PFSK-1 (cell line): ENCODE data around the gene HP1BP3. TPM values are rescaled to one million over a fixed set of nuclear protein-coding genes. Genes with fewer than 3 reads are reported as not detected.

Experiments
- FOXP2 ChIP-seq: optimal IDR thresholded peaks from 2 replicates; pipeline ENCODE3; 2011; ENCODE audit warnings: borderline replicate concordance, control low read depth, inconsistent platforms; ENCODE audit not compliant: insufficient read depth; ENCODE audit errors: extremely low read length, extremely low read depth
- POLR2AphosphoS5 ChIP-seq: IDR thresholded peaks from 2 replicates; pipeline ENCODE4 v1.6.1; 2012; ENCODE audit warnings: low read depth, mild to moderate bottlenecking, control low read depth, low read length, moderate library complexity
- SIN3A ChIP-seq: IDR thresholded peaks from 2 replicates; pipeline ENCODE4 v1.6.1; 2012; ENCODE audit warnings: mild to moderate bottlenecking, low read length, moderate library complexity, borderline replicate concordance; ENCODE audit not compliant: insufficient read depth
- TAF1 ChIP-seq: IDR thresholded peaks from 2 replicates; pipeline ENCODE4 v1.6.1; 2012; ENCODE audit warnings: low read length, control low read depth, borderline replicate concordance; ENCODE audit not compliant: insufficient read depth
- polyA plus RNA-seq: library from polyadenylated mRNA; unstranded; fragments of >200 nt; gene quantifications from one replicate; pipeline ENCODE4 v1.2.1, GENCODE V29; 2012; ENCODE audit warnings: low read depth, missing spikeins; ENCODE audit not compliant: insufficient read length
- TF ChIP-seq, protein P1 (sequence below), 2 experiments: IDR thresholded peaks; 2 replicates each; pipeline versions ENCODE4 v1.6.1 to v1.8.0; 2011 to 2012; ENCODE audit warnings: low read depth in 2 of 2, low read length in 2 of 2, control low read depth in 1 of 2, inconsistent platforms in 1 of 2, mild to moderate bottlenecking in 1 of 2, moderate library complexity in 1 of 2; ENCODE audit not compliant: insufficient read depth in 1 of 2

HP1BP3 gene, protein sequence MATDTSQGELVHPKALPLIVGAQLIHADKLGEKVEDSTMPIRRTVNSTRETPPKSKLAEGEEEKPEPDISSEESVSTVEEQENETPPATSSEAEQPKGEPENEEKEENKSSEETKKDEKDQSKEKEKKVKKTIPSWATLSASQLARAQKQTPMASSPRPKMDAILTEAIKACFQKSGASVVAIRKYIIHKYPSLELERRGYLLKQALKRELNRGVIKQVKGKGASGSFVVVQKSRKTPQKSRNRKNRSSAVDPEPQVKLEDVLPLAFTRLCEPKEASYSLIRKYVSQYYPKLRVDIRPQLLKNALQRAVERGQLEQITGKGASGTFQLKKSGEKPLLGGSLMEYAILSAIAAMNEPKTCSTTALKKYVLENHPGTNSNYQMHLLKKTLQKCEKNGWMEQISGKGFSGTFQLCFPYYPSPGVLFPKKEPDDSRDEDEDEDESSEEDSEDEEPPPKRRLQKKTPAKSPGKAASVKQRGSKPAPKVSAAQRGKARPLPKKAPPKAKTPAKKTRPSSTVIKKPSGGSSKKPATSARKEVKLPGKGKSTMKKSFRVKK
- polyA plus RNA-seq = 92.1 TPM

DNA sequence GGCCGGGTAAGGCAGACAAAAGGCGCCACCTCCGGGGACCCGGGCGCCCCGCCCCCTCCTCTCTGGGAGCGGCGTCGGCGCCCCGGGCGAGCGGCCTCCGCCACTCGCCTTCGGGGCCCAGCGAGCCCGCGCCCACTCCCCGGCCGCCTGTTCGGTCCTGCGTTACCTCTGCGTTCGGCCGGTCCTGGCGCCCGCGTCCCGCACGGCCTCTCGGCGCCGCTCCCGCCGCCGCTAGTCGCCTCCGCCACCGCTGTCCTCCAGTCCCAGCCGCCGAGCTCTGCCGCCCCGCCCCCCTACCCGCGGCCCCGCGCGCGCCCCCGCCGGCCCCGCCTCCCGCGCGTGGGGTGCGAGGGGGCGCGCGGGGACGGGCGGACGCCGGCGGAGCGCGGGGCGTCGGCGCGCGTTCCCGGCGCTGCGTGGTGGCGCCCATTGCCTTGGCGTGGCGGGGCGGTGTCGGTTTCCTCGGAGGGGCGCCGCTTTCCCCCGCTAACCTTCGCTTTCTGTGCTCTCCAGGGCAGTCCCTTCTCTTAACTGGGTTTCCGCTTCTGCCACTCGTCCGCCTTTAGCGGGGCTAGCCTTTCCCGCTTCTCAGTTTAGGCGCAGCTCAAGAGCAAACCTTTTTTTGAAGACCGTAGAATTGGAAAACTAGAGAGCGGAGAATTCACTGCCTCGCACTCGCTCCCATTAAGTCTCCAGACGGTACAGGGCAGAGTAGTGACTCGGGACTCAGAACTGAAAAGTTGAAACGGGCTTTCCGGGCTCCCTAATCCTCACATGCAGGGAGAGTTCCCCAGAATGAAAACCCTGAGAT lies at the start of gene HP1BP3:
Gene HP1BP3, minus strand, starts transcription at position 279 of the 811 bp plus-strand sequence. CDS start 6,867 bp downstream, outside the sequence.
- TF ChIP-seq SIN3A (no peak), FOXP2 (no peak), POLR2AphosphoS5 (peak; percentile 82), TAF1 (peak; percentile 73; the same call in 1 of the 2 replicates)
- TF ChIP-seq, protein P1, sequence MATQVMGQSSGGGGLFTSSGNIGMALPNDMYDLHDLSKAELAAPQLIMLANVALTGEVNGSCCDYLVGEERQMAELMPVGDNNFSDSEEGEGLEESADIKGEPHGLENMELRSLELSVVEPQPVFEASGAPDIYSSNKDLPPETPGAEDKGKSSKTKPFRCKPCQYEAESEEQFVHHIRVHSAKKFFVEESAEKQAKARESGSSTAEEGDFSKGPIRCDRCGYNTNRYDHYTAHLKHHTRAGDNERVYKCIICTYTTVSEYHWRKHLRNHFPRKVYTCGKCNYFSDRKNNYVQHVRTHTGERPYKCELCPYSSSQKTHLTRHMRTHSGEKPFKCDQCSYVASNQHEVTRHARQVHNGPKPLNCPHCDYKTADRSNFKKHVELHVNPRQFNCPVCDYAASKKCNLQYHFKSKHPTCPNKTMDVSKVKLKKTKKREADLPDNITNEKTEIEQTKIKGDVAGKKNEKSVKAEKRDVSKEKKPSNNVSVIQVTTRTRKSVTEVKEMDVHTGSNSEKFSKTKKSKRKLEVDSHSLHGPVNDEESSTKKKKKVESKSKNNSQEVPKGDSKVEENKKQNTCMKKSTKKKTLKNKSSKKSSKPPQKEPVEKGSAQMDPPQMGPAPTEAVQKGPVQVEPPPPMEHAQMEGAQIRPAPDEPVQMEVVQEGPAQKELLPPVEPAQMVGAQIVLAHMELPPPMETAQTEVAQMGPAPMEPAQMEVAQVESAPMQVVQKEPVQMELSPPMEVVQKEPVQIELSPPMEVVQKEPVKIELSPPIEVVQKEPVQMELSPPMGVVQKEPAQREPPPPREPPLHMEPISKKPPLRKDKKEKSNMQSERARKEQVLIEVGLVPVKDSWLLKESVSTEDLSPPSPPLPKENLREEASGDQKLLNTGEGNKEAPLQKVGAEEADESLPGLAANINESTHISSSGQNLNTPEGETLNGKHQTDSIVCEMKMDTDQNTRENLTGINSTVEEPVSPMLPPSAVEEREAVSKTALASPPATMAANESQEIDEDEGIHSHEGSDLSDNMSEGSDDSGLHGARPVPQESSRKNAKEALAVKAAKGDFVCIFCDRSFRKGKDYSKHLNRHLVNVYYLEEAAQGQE (IDR thresholded peaks at IDR 0.05; ENCODE audit: insufficient read depth in 1 of 2, low read depth in 2 of 2, low read length in 2 of 2) = peak in 1 of 2 experiments; percentile 13; a peak in 1 of 4 replicates

DNA sequence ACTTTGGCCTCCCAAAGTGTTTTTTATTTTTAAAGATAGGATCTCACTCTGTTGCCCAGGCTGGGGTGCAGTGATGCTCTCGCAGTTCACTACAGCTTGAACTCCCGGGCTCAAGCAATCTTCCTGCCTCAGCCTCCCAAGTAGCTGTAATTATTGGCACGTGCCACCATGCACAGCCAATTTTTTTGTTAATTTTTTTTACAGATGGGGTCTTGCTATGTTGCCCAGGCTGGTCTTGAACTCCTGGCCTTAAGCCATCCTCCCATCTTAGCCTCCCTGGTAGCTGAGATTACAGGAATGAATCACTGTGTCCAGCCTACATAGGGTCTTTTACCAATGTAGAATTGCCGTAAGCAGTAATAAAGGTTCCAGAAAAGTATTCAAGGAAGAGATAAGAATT lies 49.1 kb upstream of the HP1BP3 start:
- TF ChIP-seq TAF1 (no peak), SIN3A (no peak), POLR2AphosphoS5 (no peak), FOXP2 (no peak)
- TF ChIP-seq, protein P1 (IDR thresholded peaks at IDR 0.05; ENCODE audit: insufficient read depth in 1 of 2, low read depth in 2 of 2, low read length in 2 of 2) = no peak

DNA sequence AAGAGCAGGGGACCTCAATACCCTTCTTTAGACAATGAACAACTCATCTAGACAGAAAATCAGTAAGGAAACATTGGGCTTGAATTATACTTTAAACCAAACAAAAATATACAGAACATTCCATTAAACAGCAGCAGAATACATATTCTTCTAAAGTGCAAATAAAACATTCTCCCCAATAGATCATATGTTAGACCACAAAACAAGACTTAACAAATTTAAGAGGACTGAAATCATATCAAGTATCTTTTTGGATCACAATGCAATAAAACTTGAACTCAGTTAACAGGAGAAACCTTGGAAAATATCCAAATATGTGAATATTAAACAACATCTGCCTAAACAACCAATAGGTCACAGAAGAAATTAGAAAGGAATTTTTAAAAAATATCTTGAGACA lies 47.7 kb upstream of the HP1BP3 start:
- TF ChIP-seq POLR2AphosphoS5 (no peak), SIN3A (no peak)

DNA sequence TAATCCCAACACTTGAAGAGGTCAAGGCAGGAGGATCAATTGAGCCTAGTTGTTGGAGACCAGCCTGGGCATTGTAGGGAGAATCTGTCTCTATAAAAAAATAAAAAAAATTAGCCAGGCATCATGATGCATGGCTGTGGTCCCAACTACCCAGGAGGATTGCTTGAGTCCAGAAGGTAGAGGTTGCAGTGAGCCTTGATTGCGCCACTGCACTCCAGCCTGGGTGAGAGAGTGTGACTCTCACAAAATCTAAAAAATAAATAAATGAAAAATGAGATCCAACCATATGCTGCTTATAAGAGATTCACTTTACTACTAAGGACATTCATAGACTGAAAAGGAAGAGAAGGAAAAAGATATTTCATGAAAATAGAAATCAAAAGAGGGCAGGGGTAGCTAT lies 47.1 kb upstream of the HP1BP3 start:
- TF ChIP-seq SIN3A (no peak), POLR2AphosphoS5 (no peak), TAF1 (no peak), FOXP2 (no peak)
- TF ChIP-seq, protein P1 (IDR thresholded peaks at IDR 0.05; ENCODE audit: insufficient read depth in 1 of 2, low read depth in 2 of 2, low read length in 2 of 2) = no peak

DNA sequence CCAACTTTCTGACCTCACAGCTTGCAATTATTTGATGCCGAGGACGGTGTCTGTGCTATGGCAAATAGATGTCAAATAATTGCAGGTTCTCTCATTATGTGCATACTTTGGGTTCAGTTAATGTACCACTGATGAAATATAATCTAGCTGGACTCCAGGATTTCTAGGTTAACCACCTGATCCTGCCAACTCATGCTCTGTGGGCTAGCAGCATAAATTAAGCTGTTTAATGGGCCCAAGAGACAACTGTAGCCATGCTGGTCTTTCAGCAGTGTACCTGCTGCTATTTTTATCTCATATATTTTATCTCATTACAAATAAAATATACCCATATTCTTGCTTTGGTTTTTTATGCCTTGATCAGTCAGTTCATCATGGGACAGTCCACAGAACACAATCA lies 43.3 kb upstream of the HP1BP3 start:
- no peak for TF ChIP-seq SIN3A
- TF ChIP-seq, protein P1 (IDR thresholded peaks at IDR 0.05; ENCODE audit: insufficient read depth in 1 of 2, low read depth in 2 of 2, low read length in 2 of 2) = no peak
- no peak for TF ChIP-seq TAF1
- TF ChIP-seq FOXP2 = no peak
- no peak for TF ChIP-seq POLR2AphosphoS5
